NCI-H1092 treated with DMSO at 0.1 percent for 48 hours (cell line): ENCODE results near the gene ZBED5.
"Not testable (repeated sequence)": the region's sequence is repeated elsewhere in the genome, so short reads cannot be mapped to it uniquely, and the experiment has no call there.

ENCODE experiments used
- DNase-seq: peaks from one replicate; lab custom pipeline; 2025; lab: John Stamatoyannopoulos, UW

Gene ZBED5

GRCh38 chr11:10857709-10858438, at the start of gene ZBED5:
Gene ZBED5 (minus strand): TSS chr11:10858053. CDS start chr11:10854945, 3,108 bp downstream.
- peak; percentile 98 for DNase-seq

GRCh38 chr11:10906521-10906920, 48.7 kb upstream of the ZBED5 start:
- DNase-seq = no peak

- DNase-seq = no peak
Measured at GRCh38 chr11:10902301-10903063, 44.6 kb upstream of the ZBED5 start.

DNA sequence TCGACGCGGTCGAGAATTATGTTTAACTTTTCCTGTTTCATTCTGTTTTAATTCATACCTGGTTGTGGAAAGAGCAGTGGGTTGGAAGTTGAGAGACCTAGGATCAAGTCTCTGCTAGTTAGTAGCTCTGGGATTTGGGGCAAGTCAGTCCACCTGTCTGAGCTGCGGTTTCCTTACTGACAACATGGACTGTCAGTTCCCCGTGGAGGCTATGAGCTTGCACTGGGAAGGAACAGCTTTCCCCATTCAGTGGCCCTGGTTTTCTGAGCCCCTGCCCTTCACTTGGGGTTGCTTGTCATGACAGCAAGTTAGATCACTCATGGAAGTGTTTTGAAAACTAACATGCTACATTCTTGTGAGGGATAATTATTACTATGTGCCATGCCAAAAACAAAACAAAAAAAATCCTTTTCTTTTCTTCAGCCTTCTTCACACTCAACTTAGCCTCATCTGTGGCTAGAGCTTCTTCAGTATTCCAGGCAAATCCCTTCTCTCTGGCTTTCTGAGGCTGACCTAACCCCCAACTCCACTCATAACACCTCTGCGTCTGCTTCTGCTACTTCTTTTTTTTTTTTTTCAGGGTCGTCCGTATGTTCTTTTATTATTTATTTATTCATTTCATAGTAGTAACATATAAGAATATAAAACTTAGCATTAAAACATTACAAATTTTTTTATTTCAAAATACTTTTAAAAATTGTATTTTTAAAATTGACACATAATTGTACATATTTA, 43.0 kb upstream of the ZBED5 start:
- DNase-seq = no peak

- DNase-seq = no peak
Measured at GRCh38 chr11:10899121-10899830, 41.4 kb upstream of the ZBED5 start.

DNA sequence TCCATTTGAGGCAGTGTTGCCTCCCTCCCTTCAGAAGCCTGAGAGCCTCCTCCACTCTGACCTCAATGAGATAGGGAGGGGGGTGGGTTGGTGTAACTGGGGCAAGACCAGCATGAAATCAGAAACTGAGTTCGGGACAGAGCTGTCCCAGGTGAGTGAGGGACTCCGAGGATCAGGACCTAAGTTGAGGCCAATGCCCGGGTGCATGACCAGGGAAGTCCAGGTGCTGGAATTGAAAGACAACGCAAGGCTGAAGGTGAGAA, 40.8 kb upstream of the ZBED5 start:
- DNase-seq = no peak

- DNase-seq = no peak
Measured at GRCh38 chr11:10898003-10898762, 40.3 kb upstream of the ZBED5 start.

GRCh38 chr11:10897150-10897549, 39.3 kb upstream of the ZBED5 start:
- DNase-seq = no peak

GRCh38 chr11:10896493-10896892, 38.6 kb upstream of the ZBED5 start:
- DNase-seq = no peak

DNA sequence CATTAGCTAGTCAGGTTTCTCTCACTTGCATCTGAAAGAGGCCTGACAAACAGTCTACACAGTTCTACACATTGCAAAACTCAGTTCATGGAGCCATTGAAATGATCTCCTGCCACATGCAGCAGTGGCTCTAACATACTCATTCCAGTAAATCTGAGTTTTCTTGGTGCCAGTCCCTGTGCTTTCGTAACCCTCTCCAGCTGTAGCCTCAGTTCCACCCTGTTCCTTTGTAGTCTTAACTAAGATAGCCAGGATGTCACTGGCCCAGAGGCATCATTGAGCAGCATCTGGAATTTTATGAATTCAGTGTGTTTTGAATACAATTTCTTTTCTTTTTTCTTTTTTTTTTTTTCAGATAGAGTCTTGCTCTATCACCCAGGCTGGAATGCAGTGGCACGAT, 37.4 kb upstream of the ZBED5 start:
- no peak for DNase-seq

- DNase-seq = no peak
Measured at GRCh38 chr11:10894666-10895065, 36.8 kb upstream of the ZBED5 start.

GRCh38 chr11:10893714-10894151, 35.9 kb upstream of the ZBED5 start:
- no peak for DNase-seq

- no peak for DNase-seq
Measured at GRCh38 chr11:10892250-10892649, 34.4 kb upstream of the ZBED5 start.

GRCh38 chr11:10891151-10891720, 33.4 kb upstream of the ZBED5 start:
- no peak for DNase-seq

DNA sequence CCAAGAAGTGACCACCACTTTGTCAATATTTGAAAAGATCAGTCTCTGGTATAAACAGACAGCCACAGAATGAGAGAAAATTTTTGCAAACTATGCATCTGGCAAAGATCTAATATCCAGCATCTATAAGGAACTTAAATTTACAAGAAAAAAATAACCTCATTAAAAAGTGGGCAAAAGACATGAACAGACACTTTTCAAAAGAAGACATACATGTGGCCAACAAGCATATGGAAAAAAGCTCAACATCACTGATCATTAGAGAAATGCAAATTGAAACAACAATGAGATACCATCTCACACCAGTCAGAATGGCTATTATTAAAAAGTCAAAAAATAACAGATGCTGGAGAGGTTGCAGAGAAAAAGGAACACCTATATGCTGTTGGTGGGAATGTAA, 32.2 kb upstream of the ZBED5 start:
- not testable (repeated sequence) for DNase-seq

- DNase-seq = no peak
Measured at GRCh38 chr11:10887307-10887706, 29.5 kb upstream of the ZBED5 start.

- no peak for DNase-seq
Measured at GRCh38 chr11:10886652-10887250, 28.9 kb upstream of the ZBED5 start.

- DNase-seq = no peak
Measured at GRCh38 chr11:10885703-10886363, 28.0 kb upstream of the ZBED5 start.

DNA sequence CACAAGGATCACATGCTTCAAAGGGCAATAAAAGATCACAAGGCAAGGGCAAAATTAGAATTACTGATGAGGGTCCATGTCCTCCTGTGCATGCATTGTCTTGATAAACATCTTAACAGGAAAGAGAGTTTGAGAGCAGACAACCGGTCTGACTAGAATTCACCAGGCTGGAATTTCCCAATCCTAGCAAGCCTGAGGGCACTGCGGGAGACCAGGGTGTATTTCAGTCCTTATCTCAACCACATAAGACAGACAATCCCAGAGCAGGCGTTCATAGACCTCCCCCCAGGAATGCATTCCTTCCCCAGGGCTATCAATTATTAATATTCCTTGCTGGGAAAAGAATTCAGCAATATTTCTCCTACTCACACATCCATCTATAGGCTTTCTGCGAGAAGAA, 26.4 kb upstream of the ZBED5 start:
- not testable (repeated sequence) for DNase-seq

DNA sequence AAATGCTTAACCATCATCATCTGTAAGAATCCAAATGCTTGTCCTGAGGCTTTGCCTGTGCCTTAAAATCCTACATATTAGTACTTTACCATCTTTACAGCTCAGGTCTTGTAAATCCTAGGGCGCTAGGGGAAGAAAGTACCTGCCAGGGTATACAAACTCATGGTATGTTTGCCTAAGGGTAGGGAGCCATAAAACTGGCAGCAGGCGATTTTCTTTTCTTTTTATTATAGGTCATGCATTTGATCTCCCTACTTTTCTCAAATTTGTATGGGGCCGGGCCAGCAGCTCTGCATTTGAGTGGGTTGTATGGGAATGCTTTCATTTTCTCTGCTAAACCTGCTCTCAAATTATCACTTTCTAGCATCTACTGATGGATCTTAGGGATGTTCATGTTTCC, 24.0 kb upstream of the ZBED5 start:
- no peak for DNase-seq
